Lower leg skin (tissue), 3 donors: ENCODE data around the gene COL2A1.

ENCODE experiments used
- CTCF ChIP-seq, 3 donors: fragments of 450-650 bp; IDR thresholded peaks; one replicate each; pipeline ENCODE4 v1.5.1; 2016; ENCODE audit warnings: antibody characterized with exemption in 3 of 3, mild to moderate bottlenecking in 3 of 3, moderate library complexity in 2 of 3
- POLR2A ChIP-seq, 2 donors: fragments of 450-650 bp; IDR thresholded peaks; one replicate each; pipeline ENCODE4 v1.6.1; 2016 to 2017; ENCODE audit warnings: antibody characterized with exemption in 2 of 2, mild to moderate bottlenecking in 1 of 2, moderate library complexity in 1 of 2

GRCh38 chr12:48050174-48050573 is 45.9 kb upstream of the COL2A1 start:
- TF ChIP-seq CTCF (IDR thresholded peaks at IDR 0.05): no peak
- no peak for TF ChIP-seq POLR2A (IDR thresholded peaks at IDR 0.05)
